K562 (cell line): ENCODE measurements around the gene DENND5B.

Experiments
- CTCF ChIP-seq, 3 experiments: IDR thresholded peaks in 2 of 3; conservative IDR thresholded peaks in 1 of 3; 2 replicates each; pipeline ENCODE4 v1.5.1; 2011 to 2012; ENCODE audit warnings: low read length in 3 of 3, mild to moderate bottlenecking in 3 of 3, control low read depth in 2 of 3, improper control_type of control experiment in 1 of 3, inconsistent platforms in 1 of 3, low read depth in 1 of 3, mixed read lengths in 1 of 3, moderate library complexity in 1 of 3; ENCODE audit not compliant: insufficient read depth in 2 of 3
- ILF3 ChIP-seq: fragments of 450-650 bp; IDR thresholded peaks from 2 replicates; pipeline ENCODE4 v1.6.1; 2018; ENCODE audit warnings: antibody characterized with exemption, mild to moderate bottlenecking, moderate library complexity, borderline replicate concordance
- MAFF ChIP-seq: IDR thresholded peaks from 2 replicates; pipeline ENCODE4 v1.6.1; 2012; ENCODE audit warnings: low read length, improper control_type of control experiment
- MAX ChIP-seq: sonication (generic); formaldehyde crosslinking; IDR thresholded peaks from 2 replicates; pipeline ENCODE4 v1.9.0; 2022; ENCODE audit warnings: mild to moderate bottlenecking, missing genetic modification reagents
- NFATC3 ChIP-seq: fragments of 450-650 bp; IDR thresholded peaks from 2 replicates; pipeline ENCODE4 v1.6.1; 2017; ENCODE audit warnings: mild to moderate bottlenecking
- RAD21 ChIP-seq, 2 experiments: fragments of 250-450 bp in 1 of 2; fragments of 450-650 bp in 1 of 2; sonication (Bioruptor Pico) in 1 of 2; formaldehyde crosslinking in 1 of 2; IDR thresholded peaks in 1 of 2; conservative IDR thresholded peaks in 1 of 2; 2 replicates each; pipeline versions ENCODE4 v1.4.0 to v1.8.0; 2020 to 2022; ENCODE audit warnings: mild to moderate bottlenecking in 2 of 2, moderate library complexity in 1 of 2
- REST ChIP-seq, 2 experiments: fragments of 450-650 bp; formaldehyde crosslinking in 1 of 2; IDR thresholded peaks; 2 replicates each; pipeline versions ENCODE4 v1.4.0 to v1.6.1; 2014 to 2020; ENCODE audit warnings: mild to moderate bottlenecking in 2 of 2, borderline replicate concordance in 1 of 2, low read depth in 1 of 2
- TCF7L2 ChIP-seq: fragments of 150-350 bp; IDR thresholded peaks from 2 replicates; pipeline ENCODE4 v1.6.1; 2016; ENCODE audit warnings: low read depth, mild to moderate bottlenecking, low read length, moderate library complexity
- U2AF2 ChIP-seq: fragments of 200-400 bp; formaldehyde crosslinking; optimal IDR thresholded peaks from 2 replicates; pipeline ENCODE3; 2017; ENCODE audit warnings: low read depth, mild to moderate bottlenecking, low read length
- ZBTB33 ChIP-seq: sonication (generic); formaldehyde crosslinking; IDR thresholded peaks from 2 replicates; pipeline ENCODE4 v1.8.1; 2023; ENCODE audit warnings: mild to moderate bottlenecking, missing genetic modification reagents
- ZBTB34 ChIP-seq: fragments of 250-450 bp; sonication (Bioruptor Pico); IDR thresholded peaks from 2 replicates; pipeline ENCODE4 v1.8.0; 2021; ENCODE audit warnings: mild to moderate bottlenecking, moderate library complexity
- ZNF592 ChIP-seq: fragments of 450-650 bp; IDR thresholded peaks from 2 replicates; pipeline ENCODE4 v1.6.1; 2017; ENCODE audit warnings: antibody characterized with exemption, mild to moderate bottlenecking
- ZNF740 ChIP-seq, 3 experiments: fragments of 200-800 bp in 1 of 3; sonication (Bioruptor generic) in 1 of 3; sonication (generic) in 1 of 3; formaldehyde crosslinking in 1 of 3; IDR thresholded peaks; 2 replicates each; pipeline versions ENCODE4 v1.6.1 to v1.8.0; 2016 to 2022; ENCODE audit warnings: mild to moderate bottlenecking in 2 of 3, missing compliant biosample characterization in 2 of 3, missing genetic modification characterization in 2 of 3, missing genetic modification reagents in 1 of 3

- TF ChIP-seq ZBTB33 (CRISPR knock-in tag) (no peak), ZNF592 (no peak), RAD21 (CRISPR knock-in tag; conservative IDR thresholded peaks at IDR 0.05 in 1 of 2, IDR thresholded peaks at IDR 0.05 in 1 of 2) (no peak), REST (IDR thresholded peaks at IDR 0.05; ENCODE audit: borderline replicate concordance) (no peak), REST (CRISPR knock-in tag; IDR thresholded peaks at IDR 0.05; ENCODE audit: low read depth) (no peak), ZBTB34 (CRISPR knock-in tag) (no peak), ZNF740 (CRISPR knock-in tag; IDR thresholded peaks at IDR 0.05) (no peak), ZNF740 (tag; IDR thresholded peaks at IDR 0.05) (no peak), ILF3 (no peak), MAFF (no peak), MAX (CRISPR knock-in tag) (no peak), NFATC3 (no peak), CTCF (IDR thresholded peaks at IDR 0.05 in 2 of 3, conservative IDR thresholded peaks at IDR 0.05 in 1 of 3; ENCODE audit: insufficient read depth in 2 of 3, low read depth in 1 of 3, low read length in 3 of 3) (no peak), TCF7L2 (no peak), U2AF2 (no peak)
Measured at GRCh38 chr12:31499567-31499966, 91.4 kb downstream of the DENND5B start.
